OCI-LY7 (cell line): ENCODE measurements around the gene STOML3.

Experiments
- EZH2phosphoT487 ChIP-seq: fragments of 200-600 bp; sonication (generic); IDR thresholded peaks from 2 replicates; pipeline ENCODE4 v1.6.1; 2018; ENCODE audit warnings: low read depth, borderline replicate concordance, mild to moderate bottlenecking, mixed run types, antibody characterized with exemption, low read length, moderate library complexity, mixed read lengths
- TF ChIP-seq, protein P1 (sequence below): fragments of 200-600 bp; sonication (generic); conservative IDR thresholded peaks from 2 replicates; pipeline ENCODE4 v1.5.1; 2014; ENCODE audit warnings: mild to moderate bottlenecking, antibody characterized with exemption, low read length, moderate library complexity, mixed read lengths

DNA sequence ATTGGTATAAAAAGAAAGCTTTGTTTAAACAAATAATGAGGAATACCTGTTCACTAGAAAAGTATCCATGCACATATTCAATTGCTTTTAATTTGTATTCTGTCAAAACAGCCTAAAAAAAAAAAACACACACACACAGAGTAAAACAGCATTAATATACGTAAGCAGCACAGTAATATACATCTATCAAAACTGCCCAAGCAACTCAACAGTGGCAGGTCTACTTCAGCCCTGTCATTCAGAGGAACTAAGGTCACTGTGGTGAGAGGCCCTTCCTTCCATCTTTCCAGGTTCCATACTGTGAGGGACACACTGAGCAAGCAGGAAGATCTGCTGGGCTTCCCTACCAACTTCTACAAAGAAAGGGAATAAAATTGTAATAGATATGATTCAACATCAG lies 43.5 kb upstream of the STOML3 start:
- TF ChIP-seq, protein P1, sequence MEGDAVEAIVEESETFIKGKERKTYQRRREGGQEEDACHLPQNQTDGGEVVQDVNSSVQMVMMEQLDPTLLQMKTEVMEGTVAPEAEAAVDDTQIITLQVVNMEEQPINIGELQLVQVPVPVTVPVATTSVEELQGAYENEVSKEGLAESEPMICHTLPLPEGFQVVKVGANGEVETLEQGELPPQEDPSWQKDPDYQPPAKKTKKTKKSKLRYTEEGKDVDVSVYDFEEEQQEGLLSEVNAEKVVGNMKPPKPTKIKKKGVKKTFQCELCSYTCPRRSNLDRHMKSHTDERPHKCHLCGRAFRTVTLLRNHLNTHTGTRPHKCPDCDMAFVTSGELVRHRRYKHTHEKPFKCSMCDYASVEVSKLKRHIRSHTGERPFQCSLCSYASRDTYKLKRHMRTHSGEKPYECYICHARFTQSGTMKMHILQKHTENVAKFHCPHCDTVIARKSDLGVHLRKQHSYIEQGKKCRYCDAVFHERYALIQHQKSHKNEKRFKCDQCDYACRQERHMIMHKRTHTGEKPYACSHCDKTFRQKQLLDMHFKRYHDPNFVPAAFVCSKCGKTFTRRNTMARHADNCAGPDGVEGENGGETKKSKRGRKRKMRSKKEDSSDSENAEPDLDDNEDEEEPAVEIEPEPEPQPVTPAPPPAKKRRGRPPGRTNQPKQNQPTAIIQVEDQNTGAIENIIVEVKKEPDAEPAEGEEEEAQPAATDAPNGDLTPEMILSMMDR, result no peak
- no peak for TF ChIP-seq EZH2phosphoT487
